HG03565 (cell line): Measurements from ENCODE around the gene EPB41.
"Not testable (repeated sequence)": the region's sequence is repeated elsewhere in the genome, so short reads cannot be mapped to it uniquely, and the experiment has no call there.

Experiments used
- ATAC-seq: cut with Tn5 transposase; IDR thresholded peaks from one replicate; pipeline ENCODE4 v1.9.1; 2021; ENCODE audit warnings: mild to moderate bottlenecking, moderate library complexity; ENCODE audit not compliant: unreplicated experiment

Gene EPB41

GRCh38 chr1:28926629-28927265 lies 12.4 kb downstream of the EPB41 start:
- peak; percentile 91 for ATAC-seq

DNA sequence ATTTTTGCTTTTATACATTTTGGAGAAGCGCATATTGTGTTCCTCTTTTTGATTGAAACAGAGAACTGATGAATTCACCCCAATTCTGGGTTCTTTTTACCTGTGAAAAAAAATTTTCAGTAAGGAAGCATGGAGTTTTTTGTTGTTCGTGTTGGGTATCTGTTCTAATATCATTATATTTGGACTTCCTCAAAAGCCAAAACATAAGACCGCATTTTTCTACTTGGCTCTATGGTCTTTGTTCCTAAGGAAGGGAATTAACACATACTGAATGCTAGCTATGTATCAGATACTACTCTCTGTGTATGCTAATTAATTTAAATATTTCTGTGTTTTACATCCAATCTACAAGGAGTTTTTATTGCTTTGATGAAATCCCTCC lies 12.9 kb downstream of the EPB41 start:
- ATAC-seq, result no peak

DNA sequence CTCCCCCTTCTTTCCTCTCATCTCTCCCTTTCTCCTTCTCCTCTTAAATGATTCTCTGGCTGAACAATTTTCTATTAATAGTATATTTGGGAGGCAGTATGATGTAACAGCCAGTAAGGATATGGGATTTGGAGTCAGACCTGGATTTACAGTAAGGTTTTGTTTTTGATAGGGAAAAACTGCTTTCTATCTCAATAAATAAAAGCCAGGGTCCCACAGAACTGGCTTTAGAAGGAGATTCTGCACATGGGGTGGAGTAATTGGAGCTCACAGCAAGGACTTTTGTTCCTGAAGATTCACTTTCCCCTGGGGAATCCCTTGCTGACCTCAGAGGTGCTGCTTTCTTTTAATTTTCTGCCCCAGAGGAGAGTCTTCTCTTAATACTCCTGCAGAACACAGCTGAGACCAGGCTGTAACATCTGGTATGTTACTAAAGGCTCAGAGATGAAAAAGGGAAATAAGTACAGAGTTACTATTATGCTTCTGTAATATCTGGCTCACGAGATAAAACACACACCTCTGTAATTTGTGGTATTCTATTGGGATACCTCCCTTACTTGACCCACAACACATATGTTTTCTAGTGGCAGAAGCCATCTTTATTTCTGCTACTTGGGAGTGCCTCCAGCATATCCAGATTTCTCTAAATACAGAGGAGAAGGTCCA lies 13.4 kb downstream of the EPB41 start:
- ATAC-seq, result no peak

- no peak for ATAC-seq
Measured at GRCh38 chr1:28928314-28928941, 14.1 kb downstream of the EPB41 start.

DNA sequence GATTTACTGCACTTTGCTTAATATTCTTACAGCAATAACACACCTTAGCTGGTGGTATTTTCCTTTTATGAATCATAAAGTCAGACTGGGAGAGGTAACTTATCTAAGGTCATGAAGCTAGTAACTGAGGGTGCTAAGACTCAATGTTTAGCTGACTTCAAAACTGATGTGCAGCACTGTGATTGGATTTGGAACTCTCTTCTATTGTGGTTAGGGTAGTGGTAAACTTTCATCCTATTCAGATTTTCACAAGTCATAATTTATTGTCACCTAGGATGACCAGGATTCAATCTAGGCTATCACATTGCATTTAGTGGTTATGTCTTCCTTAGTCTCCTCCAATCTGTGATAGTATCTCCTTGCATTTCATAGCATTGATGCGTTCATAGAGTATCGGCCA lies 18.9 kb downstream of the EPB41 start:
- ATAC-seq, result no peak

DNA sequence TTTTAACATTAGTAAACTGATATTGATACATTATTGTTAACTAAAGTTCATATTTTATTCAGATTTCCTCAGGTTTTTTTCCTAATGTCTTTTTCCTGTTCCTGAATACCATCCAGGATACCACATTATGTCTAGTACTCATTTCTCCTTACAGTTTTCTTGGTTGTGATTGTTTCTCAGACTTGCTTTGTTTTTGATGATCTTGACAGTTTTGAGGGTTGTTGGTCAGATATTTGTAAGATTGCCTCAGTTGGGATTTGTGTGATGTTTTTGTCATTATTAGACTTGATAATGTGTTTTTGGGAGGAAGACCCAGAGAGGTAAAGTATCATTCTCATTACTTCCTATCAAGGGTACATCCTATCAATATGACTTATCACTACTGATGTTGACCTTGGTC lies 19.5 kb downstream of the EPB41 start:
- no peak for ATAC-seq

DNA sequence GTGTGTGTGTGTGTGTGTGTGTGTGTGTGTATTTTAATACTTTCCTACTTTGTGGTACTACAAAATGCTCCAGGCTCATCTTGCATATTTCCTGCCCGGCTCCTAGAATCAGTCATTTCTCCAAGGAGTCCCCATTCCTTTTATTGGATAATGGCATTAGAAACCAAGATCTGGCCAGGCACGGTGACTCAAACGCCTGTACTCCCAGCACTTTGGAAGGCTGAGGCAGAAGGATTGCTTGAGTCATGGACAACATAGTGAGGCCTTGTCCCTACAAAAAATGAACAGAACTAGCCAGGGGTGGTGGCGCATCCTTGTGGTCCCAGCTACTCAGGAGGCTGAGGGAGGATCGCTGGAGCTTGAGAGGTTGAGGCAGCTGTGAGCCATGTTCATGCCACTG lies 20.3 kb downstream of the EPB41 start:
- ATAC-seq, result no peak

DNA sequence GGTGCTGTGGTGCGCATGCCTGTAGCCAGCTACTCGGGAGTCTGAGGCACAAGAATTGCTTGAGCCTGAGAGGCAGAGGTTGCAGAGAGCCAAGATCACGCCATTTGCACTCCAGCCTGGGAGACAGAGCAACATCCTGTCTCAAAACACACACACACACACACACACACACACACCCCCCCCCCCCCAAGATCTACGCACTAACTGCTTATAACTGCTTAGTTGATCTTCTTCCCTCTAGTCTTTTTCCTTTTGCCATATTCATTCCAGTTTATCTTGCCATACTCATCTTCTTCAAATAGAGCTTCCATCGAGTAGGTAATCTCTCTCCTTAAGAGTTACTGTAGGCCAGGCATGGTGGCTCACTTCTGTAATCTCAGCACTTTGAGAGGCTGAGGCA lies 20.9 kb downstream of the EPB41 start:
- ATAC-seq, result no peak

- ATAC-seq, result no peak
Measured at GRCh38 chr1:28936094-28936493, 21.7 kb downstream of the EPB41 start.

DNA sequence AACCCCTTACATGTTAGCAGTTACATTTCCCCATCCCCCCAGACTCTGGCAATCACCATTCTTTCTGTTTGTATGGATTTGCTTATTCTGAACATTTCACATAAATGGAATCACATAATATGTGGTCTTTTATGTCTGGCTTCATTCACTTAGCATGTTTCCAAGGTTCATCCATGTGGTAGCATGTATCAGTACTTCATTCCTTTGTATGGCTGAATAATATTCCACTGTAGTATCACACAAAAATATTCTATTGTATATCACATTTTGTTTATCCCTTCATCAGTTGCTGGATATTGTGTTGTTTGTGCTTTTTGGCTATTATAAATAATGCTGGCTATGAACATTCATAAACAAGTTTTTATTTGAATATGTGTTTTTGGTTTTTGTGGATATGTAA lies 22.2 kb downstream of the EPB41 start:
- no peak for ATAC-seq

- ATAC-seq, result not testable (repeated sequence)
Measured at GRCh38 chr1:28943581-28943980, 29.2 kb downstream of the EPB41 start.

GRCh38 chr1:28950006-28950405 lies 35.6 kb downstream of the EPB41 start:
- ATAC-seq, result no peak

DNA sequence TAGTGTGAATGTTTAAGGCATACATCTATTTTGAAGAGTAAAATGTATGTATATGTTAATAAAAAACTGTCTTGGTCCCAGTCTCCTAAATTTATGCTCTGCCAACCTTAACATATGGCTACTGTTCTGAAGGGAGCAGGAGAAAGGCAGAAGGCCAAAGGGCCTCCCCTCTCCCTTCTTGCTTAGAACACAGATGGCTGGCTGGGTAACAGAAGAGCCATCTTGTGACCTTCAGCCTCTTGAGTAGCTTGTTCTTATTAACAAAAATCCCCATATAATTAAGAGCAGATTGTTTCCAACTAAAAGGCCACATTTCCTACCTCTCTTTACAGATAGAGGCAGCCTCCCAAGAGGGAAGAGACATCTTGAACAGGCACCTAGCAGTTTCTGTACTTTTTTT lies 36.1 kb downstream of the EPB41 start:
- ATAC-seq, result no peak

DNA sequence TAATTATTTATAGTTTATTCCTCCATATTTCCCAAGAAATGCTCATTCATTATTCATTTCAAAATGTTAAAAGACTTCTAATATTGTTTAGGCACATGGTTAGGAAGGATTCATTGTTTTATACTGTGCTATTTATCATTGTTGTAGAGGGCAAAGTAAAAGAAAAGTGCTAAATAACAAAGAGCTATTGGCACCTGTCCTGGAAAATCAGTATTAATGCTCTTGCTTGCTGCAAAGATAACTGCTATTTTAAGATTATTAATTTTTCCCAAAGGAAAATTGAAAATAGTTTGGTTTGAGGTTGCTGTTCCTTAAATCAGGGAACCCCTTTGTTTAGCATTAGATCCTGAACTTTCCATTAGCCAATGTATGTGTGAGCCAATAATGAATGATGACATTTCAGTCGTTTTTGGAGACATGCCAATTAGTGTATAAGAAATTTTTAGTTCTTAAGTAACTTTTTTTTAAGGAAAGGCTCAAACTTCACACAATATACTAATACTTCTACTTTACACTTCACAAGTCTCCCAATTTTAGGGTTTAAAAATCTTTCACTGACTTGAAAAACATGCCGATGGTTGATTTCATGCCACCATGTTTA lies 39.9 kb downstream of the EPB41 start:
- ATAC-seq, result no peak

GRCh38 chr1:28956038-28956464 lies 41.7 kb downstream of the EPB41 start:
- no peak for ATAC-seq

DNA sequence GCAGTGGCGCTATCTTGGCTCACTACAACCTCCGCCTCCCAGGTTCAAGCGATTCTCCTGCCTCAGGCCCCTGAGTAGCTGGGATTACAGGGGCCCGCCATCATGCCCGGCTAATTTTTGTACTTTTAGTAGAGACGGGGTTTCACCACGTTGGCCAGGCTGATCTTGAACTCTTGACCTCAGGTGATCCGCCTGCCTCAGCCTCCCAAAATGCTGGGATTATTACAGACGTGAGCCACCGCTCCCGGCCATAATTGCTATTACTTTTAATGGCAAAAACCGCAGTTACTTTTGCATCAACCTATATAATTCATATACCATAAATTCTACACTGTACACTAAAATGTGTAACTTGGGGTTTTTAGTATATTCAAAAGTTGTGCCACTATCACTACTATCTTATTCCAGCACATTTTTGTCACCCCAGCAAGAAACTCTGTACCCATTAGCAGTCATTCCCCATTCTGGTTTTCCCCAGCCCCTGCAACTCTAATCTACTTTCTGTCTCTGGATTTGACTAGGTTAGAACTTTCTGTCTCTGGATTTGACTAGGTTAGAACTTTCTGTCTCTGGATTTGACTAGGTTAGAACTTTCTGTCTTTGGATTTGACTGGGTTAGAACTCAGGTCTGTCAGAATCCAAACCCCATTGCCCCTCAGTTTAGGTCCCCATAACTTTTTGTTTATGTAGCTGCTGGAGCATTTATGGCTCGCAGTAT lies 47.9 kb downstream of the EPB41 start:
- ATAC-seq, result not testable (repeated sequence)

GRCh38 chr1:28965271-28965870 lies 51.0 kb downstream of the EPB41 start:
- ATAC-seq, result no peak

DNA sequence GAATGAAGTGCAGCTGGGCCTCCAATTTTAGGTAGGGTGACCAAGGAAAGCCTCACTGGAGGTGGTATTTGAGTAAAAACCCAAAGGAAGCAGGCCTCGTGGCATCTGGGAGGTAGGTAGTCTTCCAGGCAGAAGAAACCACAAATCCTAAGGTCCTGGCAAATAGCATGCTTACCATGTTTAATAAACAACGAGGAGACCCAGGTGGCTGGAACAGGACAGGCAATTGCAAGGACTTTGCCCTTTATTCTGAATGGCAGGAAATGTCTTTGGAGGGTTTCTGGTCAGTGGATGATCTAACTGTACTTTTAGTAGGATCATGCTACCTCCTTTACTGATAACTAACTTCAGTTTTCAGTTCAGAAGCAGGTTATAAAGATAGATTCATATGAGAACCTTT lies 52.2 kb downstream of the EPB41 start:
- no peak for ATAC-seq

GRCh38 chr1:28971980-28972771 lies 57.8 kb downstream of the EPB41 start:
- ATAC-seq, result no peak
